Esophagus squamous epithelium (tissue), 4 donors: ENCODE measurements around the gene RSAD1.

Experiments
- CTCF ChIP-seq, 6 experiments: fragments of 450-650 bp in 4 of 6; fragments of 200-600 bp in 2 of 6; sonication (generic) in 2 of 6; IDR thresholded peaks; one replicate each; pipeline ENCODE4 v1.5.1; 2016 to 2019; ENCODE audit warnings: antibody characterized with exemption in 6 of 6, mild to moderate bottlenecking in 4 of 6, moderate library complexity in 4 of 6
- POLR2A ChIP-seq, 4 donors: fragments of 450-650 bp; IDR thresholded peaks; one replicate each; pipeline ENCODE4 v1.6.1; 2017; ENCODE audit warnings: antibody characterized with exemption in 4 of 4, mild to moderate bottlenecking in 4 of 4, moderate library complexity in 3 of 4

- TF ChIP-seq CTCF (IDR thresholded peaks at IDR 0.05) (no peak), POLR2A (IDR thresholded peaks at IDR 0.05) (no peak)
These were observed 10.8 kb upstream of the RSAD1 start for GRCh38 chr17:50467855-50468303.
